LNCaP clone FGC (cell line): ENCODE measurements around the gene CD302.

Source experiments
- DNase-seq: peaks from one replicate; pipeline ENCODE4 v3.0.0-alpha.2; 2011; ENCODE audit warnings: low read depth
- H3K4me3 ChIP-seq: 2 replicates; pipeline ENCODE4 v1.5.1; 2011; ENCODE audit warnings: mild to moderate bottlenecking, low read depth, low read length, control low read depth
- CTCF ChIP-seq: IDR thresholded peaks from 2 replicates; pipeline ENCODE4 v1.5.1; 2012; ENCODE audit warnings: mild to moderate bottlenecking; ENCODE audit not compliant: control insufficient read depth, insufficient read depth; ENCODE audit errors: extremely low read depth

Gene CD302

GRCh38 chr2:159742846-159743245, 55.2 kb downstream of the CD302 start:
- TF ChIP-seq CTCF: no peak
- no peak for DNase-seq
- no peak overlapping the region for H3K4me3 ChIP-seq

DNA sequence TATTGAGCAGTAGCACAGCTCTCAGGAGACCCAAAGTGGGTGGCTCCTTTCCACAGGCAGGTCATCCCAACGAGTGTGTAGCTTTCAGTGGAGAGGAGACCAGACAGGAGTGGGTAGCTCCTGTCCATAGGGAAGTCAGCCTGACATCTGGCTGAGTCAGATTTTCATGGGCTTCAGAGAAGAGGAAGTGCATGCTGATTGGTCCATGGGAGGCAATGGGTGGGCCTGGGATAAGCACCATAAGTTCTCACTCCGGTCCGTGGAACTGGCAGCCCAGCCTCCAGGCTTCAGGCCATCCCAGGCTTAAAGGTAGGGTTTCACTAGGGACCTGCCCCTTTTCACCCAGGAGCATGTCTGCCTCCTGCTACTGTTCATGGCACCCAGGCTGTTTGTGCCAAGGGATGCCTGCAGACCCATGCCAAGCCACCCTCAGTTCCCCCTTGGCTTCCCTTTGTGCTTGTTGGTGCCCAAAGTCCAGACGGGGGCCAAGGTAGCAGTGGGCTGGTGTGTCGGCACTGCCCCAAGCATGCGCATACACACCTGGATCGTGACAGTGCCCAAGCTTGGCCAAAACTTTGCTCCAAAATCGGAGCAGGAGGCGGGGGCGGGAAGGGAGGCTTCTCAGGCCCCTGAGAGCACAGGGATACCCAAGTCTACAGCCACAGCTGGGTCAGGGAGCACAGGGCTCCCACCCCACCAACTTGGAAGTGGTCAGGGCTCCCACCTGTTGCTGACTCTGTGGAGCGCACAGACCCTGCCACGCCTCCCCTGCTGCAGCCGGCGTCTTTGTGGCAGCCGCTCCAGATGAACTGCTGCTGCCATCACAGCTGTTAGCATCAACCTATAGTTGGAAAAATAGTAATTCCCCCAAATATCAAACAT, 59.3 kb downstream of the CD302 start:
- TF ChIP-seq CTCF: no peak
- no peak for DNase-seq
- H3K4me3 ChIP-seq: no peak overlapping the region

GRCh38 chr2:159737917-159738296, 60.1 kb downstream of the CD302 start:
- no peak for DNase-seq
- no peak overlapping the region for H3K4me3 ChIP-seq
- TF ChIP-seq CTCF: no peak

DNA sequence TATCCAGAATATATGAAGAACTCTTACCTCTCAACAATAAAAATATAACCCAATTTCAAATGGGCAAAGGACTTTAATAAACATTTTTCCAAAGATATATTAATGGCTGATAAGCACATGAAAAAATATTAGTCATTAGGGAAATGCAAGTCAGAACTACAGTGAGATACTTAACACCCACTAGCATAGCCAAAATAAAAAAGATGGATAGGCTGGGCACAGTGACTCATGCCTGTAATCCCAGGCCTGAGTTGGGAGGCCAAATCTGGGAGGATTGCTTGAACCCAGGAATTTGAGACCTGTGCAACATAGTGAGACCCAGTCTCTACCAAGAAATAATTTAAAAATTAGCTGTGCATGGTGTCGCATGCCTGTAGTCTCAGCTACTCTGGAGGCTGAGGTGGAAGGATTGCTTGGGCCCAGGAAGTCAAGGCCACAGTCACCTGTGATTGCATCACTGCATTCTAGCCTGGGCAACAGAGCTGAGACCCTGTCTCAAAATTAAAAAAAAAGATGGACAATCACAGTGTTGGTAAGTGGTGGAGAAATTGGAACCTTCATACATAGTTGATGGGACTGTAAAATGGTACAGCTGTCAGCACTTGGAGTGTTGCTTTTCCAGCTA, 60.6 kb downstream of the CD302 start:
- no peak for DNase-seq
- H3K4me3 ChIP-seq: no peak overlapping the region
- TF ChIP-seq CTCF: no peak

GRCh38 chr2:159736048-159736447, 62.0 kb downstream of the CD302 start:
- no peak overlapping the region for H3K4me3 ChIP-seq
- no peak for TF ChIP-seq CTCF
- no peak for DNase-seq

DNA sequence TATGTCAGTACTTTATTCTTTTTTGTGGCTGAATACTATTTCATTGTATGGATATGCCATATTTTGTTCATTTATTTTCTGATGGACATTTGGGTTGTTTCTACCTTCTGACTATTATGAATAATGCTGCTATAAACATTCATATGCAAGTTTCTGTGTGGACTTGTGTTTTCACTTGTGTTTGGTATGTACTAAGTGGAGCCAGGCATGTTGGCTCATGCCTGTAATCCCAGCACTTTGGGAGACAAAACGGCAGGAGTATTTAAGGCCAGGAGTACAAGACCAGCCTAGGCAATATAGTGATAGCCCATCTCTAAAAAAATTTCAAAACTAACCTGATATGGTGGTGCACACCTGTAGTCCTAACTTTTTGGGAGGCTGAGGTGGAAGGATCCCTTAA, 62.4 kb downstream of the CD302 start:
- no peak for DNase-seq
- no peak for TF ChIP-seq CTCF
- H3K4me3 ChIP-seq: no peak overlapping the region
